ENCODE measurements around the gene GLYR1. TPM values are rescaled to one million over a fixed set of nuclear protein-coding genes. Genes with fewer than 3 reads are reported as not detected.

Gene GLYR1
- total RNA-seq, 1 experiment from 2014 or later: 117 TPM

DNA sequence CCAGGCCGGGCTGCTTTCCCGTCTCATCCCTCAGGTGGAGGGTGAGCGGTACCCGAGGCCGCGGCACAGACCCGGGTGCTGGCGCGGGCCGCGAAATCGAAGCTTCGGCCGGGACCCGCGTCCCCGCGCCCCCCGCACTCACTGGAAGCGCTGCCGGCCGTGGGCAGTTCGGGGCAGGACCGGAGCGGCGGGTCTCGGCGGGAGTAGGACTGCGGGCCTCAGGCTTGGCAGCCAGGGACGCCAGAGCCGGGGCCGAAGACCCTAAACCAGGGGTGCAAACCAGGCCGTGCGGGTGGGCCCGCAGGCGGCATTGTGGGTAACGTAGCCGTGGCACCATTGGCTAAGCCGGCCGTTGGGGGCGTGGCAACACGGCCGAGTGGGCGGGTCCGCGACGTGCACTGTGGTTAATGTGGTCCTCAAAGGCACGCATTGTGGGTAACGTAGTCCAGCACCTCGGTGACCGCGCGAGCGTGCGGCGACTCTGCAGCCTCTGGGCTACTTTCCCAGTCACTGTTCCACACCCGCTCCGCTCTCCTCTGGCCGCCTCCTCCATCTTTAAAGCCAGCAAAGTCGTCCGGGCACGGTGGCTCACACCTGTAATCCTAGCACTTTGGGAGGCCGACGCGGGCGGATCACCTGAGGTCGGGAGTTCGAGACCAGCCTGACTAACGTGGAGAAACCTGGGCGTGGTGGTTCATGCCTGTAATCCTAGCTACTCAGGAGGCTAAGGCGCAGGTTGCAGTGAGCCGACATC is 80.0 kb downstream of the GLYR1 start, which contains the start of gene ZNF500:
ZNF500 (minus strand) TSS at position 288 of the 754 bp plus-strand sequence. CDS start 1,184 bp downstream, outside the sequence.
- Histone ChIP-seq H3K9me3 (no peaks in the 10 kb centered on the region), H3K4me3 (ENCODE audit: low read depth, low read length) (peak within 1 kb of the TSS; percentile 77), H3K36me3 (ENCODE audit: control insufficient read depth, insufficient read depth, low read length) (0 out of 2 replicates have a peak, but pooled peaks cover 2% of the 10 kb centered on the region), H3K27me3 (replicated peaks; ENCODE audit: control insufficient read depth, insufficient read depth, low read length) (no peaks in the 10 kb centered on the region), H3K4me1 (peaks cover 10% of the 10 kb centered on the region; the same call in 1 of the 2 replicates)
- TF ChIP-seq, protein P1, sequence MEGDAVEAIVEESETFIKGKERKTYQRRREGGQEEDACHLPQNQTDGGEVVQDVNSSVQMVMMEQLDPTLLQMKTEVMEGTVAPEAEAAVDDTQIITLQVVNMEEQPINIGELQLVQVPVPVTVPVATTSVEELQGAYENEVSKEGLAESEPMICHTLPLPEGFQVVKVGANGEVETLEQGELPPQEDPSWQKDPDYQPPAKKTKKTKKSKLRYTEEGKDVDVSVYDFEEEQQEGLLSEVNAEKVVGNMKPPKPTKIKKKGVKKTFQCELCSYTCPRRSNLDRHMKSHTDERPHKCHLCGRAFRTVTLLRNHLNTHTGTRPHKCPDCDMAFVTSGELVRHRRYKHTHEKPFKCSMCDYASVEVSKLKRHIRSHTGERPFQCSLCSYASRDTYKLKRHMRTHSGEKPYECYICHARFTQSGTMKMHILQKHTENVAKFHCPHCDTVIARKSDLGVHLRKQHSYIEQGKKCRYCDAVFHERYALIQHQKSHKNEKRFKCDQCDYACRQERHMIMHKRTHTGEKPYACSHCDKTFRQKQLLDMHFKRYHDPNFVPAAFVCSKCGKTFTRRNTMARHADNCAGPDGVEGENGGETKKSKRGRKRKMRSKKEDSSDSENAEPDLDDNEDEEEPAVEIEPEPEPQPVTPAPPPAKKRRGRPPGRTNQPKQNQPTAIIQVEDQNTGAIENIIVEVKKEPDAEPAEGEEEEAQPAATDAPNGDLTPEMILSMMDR (IDR thresholded peaks at IDR 0.05; ENCODE audit: insufficient read depth in 1 of 2, low read depth in 1 of 2, low read length in 1 of 2, severe bottlenecking in 1 of 2, unreplicated experiment in 1 of 2): no peak
- peak; percentile 97 to 98 for DNase-seq
- ChIA-PET CTCF (interaction anchor here (1.2 kb wide), 1 partner anchor 48 kb away, joined by 4 read pairs; no protein-coding TSS in a partner anchor), POLR2A (no interaction called here)
- Mint-ChIP-seq H3K4me3 (ENCODE audit: unreplicated experiment) (peak within 1 kb of the TSS; percentile 77), H3K36me3 (ENCODE audit: insufficient read depth, unreplicated experiment) (peaks cover 24% of the 10 kb centered on the region), H3K27ac (ENCODE audit: unreplicated experiment) (peak within 1 kb of the TSS; percentile 71), H3K27me3 (ENCODE audit: insufficient read depth, unreplicated experiment) (no peaks in the 10 kb centered on the region), H3K9me3 (ENCODE audit: unreplicated experiment) (no peaks in the 10 kb centered on the region), H3K4me1 (ENCODE audit: low read depth, unreplicated experiment) (peaks cover 10% of the 10 kb centered on the region)
- intact Hi-C loops (cut with micrococcal nuclease; ENCODE audit: unreplicated experiment): loop anchor here (2.0 kb wide), 1 partner anchor 74 kb away; the partner anchor contains the start of gene NUDT16L1
- no TSS peak for BruUV-seq (replicated peaks)

DNA sequence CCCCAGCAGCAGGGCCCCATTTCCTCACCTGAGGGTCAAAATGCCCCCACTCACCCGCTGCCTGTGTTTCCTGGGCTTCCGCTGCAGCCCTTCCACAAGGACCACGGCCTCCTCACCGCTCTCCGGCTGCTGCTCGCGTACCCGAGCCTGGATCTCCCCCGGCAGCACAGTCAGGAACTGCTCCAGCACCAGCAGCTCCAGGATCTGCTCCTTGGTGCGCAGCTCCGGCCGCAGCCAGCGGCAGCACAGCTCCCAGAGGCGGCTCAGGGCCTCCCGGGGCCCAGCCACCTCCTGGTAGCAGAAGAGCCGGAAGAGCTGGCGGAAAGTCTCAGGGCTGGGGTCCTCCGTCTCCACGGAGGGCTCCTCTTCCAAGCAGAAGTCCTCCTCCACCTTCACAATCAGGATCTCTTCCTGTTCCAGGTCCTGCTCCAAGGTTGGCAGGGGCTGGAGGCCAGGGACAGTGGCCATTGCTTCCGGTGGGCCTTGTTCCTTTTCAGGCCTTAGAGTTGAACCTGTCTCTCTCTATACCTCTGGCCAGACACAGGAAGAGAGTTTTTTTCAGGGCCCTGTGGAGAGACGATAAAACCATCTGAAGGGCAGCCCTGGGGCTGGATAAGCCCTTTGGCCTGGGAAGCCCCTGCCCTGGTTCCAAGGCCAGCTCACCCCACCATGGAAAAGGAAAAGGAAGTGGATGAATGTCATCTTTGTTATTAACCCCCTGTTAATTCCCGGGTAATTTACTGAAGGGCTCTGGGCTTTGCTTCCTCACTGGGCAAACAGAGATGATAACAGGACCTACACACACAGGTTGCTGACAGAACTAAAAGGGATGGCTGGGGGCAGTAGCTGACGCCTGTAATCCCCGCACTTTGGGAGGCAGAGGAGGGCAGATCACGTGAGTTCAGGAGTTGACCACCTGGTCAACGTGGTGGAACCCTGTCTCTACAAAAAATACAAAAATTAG is 81.3 kb downstream of the GLYR1 start:
- peak overlapping the region; percentile 77 for H3K4me3 Mint-ChIP-seq (ENCODE audit: unreplicated experiment)
- no peak for DNase-seq
- H3K27ac Mint-ChIP-seq (ENCODE audit: unreplicated experiment): no peak overlapping the region
- Histone ChIP-seq H3K36me3 (ENCODE audit: control insufficient read depth, insufficient read depth, low read length) (0 out of 2 replicates have a peak, but pooled peaks cover 2% of the 10 kb centered on the region), H3K4me3 (ENCODE audit: low read depth, low read length) (peak overlapping the region; percentile 77), H3K9me3 (no peaks in the 10 kb centered on the region), H3K4me1 (peaks cover 10% of the 10 kb centered on the region; the same call in 1 of the 2 replicates), H3K27me3 (replicated peaks; ENCODE audit: control insufficient read depth, insufficient read depth, low read length) (no peaks in the 10 kb centered on the region)
- peaks cover 10% of the 10 kb centered on the region for H3K4me1 Mint-ChIP-seq (ENCODE audit: low read depth, unreplicated experiment)
- no peaks in the 10 kb centered on the region for H3K27me3 Mint-ChIP-seq (ENCODE audit: insufficient read depth, unreplicated experiment)
- intact Hi-C loops (cut with micrococcal nuclease; ENCODE audit: unreplicated experiment): loop anchor here (2.0 kb wide), 1 partner anchor 73 kb away; the partner anchor contains the start of gene NUDT16L1
- TF ChIP-seq, protein P1 (IDR thresholded peaks at IDR 0.05; ENCODE audit: insufficient read depth in 1 of 2, low read depth in 1 of 2, low read length in 1 of 2, severe bottlenecking in 1 of 2, unreplicated experiment in 1 of 2): no peak
- BruUV-seq (replicated peaks): TSS peak; percentile 15
- ChIA-PET CTCF (no interaction called here), POLR2A (interaction anchor here (0.5 kb wide), 1 partner anchor 26 kb away, joined by 7 read pairs; no protein-coding TSS in a partner anchor)
- peaks cover 32% of the 10 kb centered on the region for H3K36me3 Mint-ChIP-seq (ENCODE audit: insufficient read depth, unreplicated experiment)
- H3K9me3 Mint-ChIP-seq (ENCODE audit: unreplicated experiment): no peaks in the 10 kb centered on the region

DNA sequence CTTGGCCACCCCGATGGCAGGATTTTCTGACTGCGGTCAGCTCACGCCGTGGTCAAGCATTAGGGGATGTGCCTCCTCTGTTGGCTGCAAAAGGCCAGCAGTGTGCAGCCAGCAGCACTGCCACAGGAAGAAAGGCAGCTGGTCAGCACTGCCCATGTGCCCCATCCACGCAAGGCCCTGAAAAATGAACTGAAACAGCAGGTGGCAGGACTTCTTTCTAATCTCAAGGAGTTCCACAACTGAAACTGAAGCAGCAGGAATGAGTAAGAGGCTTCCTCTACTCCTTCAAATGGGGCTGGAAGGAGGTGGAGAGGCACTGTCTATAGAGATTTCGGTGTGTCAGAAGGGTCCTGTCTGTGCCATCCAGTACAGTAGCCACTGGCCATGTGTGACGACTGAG is 83.3 kb downstream of the GLYR1 start:
- Histone ChIP-seq H3K4me1 (0 out of 2 replicates have a peak, but pooled peaks cover 4% of the 10 kb centered on the region), H3K4me3 (ENCODE audit: low read depth, low read length) (no peak overlapping the region), H3K27me3 (replicated peaks; ENCODE audit: control insufficient read depth, insufficient read depth, low read length) (no peaks in the 10 kb centered on the region), H3K9me3 (no peaks in the 10 kb centered on the region), H3K36me3 (ENCODE audit: control insufficient read depth, insufficient read depth, low read length) (0 out of 2 replicates have a peak, but pooled peaks cover 2% of the 10 kb centered on the region)
- BruUV-seq (replicated peaks): no TSS peak
- Mint-ChIP-seq H3K4me1 (ENCODE audit: low read depth, unreplicated experiment) (no peaks in the 10 kb centered on the region), H3K27me3 (ENCODE audit: insufficient read depth, unreplicated experiment) (no peaks in the 10 kb centered on the region), H3K27ac (ENCODE audit: unreplicated experiment) (no peak overlapping the region), H3K36me3 (ENCODE audit: insufficient read depth, unreplicated experiment) (peaks cover 43% of the 10 kb centered on the region), H3K9me3 (ENCODE audit: unreplicated experiment) (no peaks in the 10 kb centered on the region), H3K4me3 (ENCODE audit: unreplicated experiment) (no peak overlapping the region)
- POLR2A ChIA-PET: no interaction called here
- CTCF ChIA-PET: no interaction called here
- intact Hi-C loops (cut with micrococcal nuclease; ENCODE audit: unreplicated experiment): no loop called here
- TF ChIP-seq, protein P1 (IDR thresholded peaks at IDR 0.05; ENCODE audit: insufficient read depth in 1 of 2, low read depth in 1 of 2, low read length in 1 of 2, severe bottlenecking in 1 of 2, unreplicated experiment in 1 of 2): no peak
- DNase-seq: no peak

Measured in Caco-2 (cell line).